Duodenal mucosa (tissue), 2 donors: ENCODE measurements around the gene CRABP1.

ENCODE experiments used
- H3K27ac ChIP-seq: one replicate; pipeline ENCODE4 v1.7.0; 2013; ENCODE audit warnings: low read depth, low read length
- H3K27me3 ChIP-seq, 2 donors: one replicate each; pipeline ENCODE4 v1.7.0; 2013; ENCODE audit warnings: low read length in 2 of 2, control low read depth in 1 of 2; ENCODE audit not compliant: insufficient read depth in 2 of 2, control insufficient read depth in 1 of 2
- H3K36me3 ChIP-seq, 2 donors: one replicate each; pipeline ENCODE4 v1.7.0; 2013; ENCODE audit warnings: low read length in 2 of 2, control low read depth in 1 of 2; ENCODE audit not compliant: insufficient read depth in 2 of 2, control insufficient read depth in 1 of 2
- H3K4me1 ChIP-seq, 2 donors: one replicate each; pipeline ENCODE4 v1.7.0; 2013; ENCODE audit warnings: low read length in 2 of 2, control low read depth in 1 of 2; ENCODE audit not compliant: insufficient read depth in 2 of 2, control insufficient read depth in 1 of 2
- H3K4me3 ChIP-seq, 2 donors: one replicate each; pipeline ENCODE4 v1.7.0; 2013; ENCODE audit warnings: low read length in 2 of 2, low read depth in 1 of 2
- H3K9ac ChIP-seq, 2 donors: one replicate each; pipeline ENCODE4 v1.7.0; 2013; ENCODE audit warnings: low read length in 2 of 2, low read depth in 1 of 2
- H3K9me3 ChIP-seq, 2 donors: one replicate each; pipeline ENCODE4 v1.7.0; 2013; ENCODE audit warnings: low read length in 2 of 2, control low read depth in 1 of 2; ENCODE audit not compliant: control insufficient read depth in 1 of 2

Gene CRABP1

DNA sequence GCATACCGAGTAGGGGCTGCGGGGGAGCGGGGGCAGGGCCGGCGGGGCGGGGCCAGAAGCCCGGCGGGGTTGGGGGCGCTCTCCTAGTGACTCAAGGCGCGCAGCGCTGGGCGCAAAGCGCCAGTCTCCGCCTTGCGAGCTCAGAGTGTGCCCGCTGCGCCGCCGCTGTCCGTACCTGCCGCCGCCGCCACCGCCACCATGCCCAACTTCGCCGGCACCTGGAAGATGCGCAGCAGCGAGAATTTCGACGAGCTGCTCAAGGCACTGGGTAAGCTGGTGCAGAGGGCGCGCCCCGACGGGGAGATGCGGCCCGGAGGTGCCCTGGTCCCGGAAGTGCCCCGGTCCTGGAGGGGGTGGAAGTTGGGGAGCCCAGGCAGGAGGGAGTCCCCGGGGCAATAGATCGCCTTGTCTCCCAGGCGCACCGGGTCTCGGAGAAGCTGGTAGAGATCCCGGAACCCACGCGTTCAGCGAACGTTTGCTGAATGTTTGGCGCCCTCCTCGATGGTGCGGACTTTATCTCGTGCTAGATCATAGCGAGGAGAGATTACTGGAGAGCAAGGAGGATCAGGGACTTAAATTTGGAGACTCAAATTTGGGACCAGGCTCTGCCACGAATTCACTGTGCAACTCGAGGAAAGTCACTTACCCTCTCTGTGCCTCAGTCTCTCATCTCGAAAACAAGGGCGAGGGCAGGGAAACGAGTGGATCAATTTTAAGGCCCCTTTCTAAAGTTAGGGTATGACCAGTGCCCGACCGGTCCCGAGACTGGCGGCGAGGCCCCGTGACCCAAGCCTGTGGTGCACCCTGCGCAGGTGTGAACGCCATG is at the start of gene CRABP1:
Gene CRABP1, plus strand, starts transcription at position 123 of the 826 bp plus-strand sequence. Its CDS starts 76 bp downstream, at position 199.
- Histone ChIP-seq H3K27ac (no peak within 1 kb of the TSS), H3K4me1 (peaks cover 7 to 11% of the 10 kb centered on the region in 2 donors), H3K4me3 (peak within 1 kb of the TSS in 1 of 2 donors; percentile 50), H3K36me3 (no peaks in the 10 kb centered on the region), H3K9ac (no peak within 1 kb of the TSS), H3K9me3 (no peaks in the 10 kb centered on the region), H3K27me3 (peaks cover 45 to 59% of the 10 kb centered on the region in 2 donors)

DNA sequence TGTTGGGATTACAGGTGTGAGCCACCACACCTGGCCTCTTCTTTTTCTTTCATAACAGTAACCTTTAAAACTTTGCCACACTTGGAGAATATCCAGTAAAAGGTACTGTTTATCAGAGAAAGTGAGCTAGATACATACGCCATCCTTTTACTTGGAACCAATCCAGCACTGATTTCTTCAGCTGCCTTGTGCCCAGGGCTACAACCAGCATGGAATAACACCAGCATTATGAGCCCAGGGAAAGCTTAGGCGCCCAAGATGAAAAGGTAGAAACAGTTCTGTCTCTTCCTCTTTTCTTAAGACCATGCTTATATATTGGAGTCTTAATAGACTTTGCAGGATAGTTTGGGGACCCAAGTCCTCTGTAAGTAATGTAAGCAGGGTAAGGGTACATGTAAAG is 49.1 kb upstream of the CRABP1 start:
- H3K4me1 ChIP-seq, result peaks cover 0 to 9% of the 10 kb centered on the region in 2 donors
- H3K36me3 ChIP-seq, result peaks cover 20 to 67% of the 10 kb centered on the region in 2 donors
- H3K9ac ChIP-seq, result no peak overlapping the region
- H3K4me3 ChIP-seq, result no peak overlapping the region
- no peaks in the 10 kb centered on the region for H3K27me3 ChIP-seq
- no peak overlapping the region for H3K27ac ChIP-seq
- H3K9me3 ChIP-seq, result no peaks in the 10 kb centered on the region

DNA sequence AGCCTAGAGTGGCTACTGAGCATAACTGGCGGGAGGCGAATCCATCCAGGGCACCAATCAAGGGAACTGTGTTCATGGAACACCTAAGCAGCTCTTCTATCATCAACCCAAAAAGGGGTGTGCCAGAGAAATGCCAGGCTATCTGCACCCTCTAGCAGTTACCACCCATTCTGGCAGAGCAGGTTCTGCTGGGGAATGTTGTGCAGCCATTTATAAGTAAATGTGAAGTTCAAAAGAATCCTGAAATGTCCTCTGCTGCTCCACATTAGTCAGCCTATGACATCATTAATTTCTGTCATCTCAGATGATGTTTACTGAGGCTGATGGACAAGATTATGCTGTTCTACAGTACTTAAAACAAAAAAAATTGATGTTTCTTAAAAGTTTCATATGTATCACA is 48.5 kb upstream of the CRABP1 start:
- peaks cover 0 to 9% of the 10 kb centered on the region in 2 donors for H3K4me1 ChIP-seq
- H3K27ac ChIP-seq, result no peak overlapping the region
- no peaks in the 10 kb centered on the region for H3K27me3 ChIP-seq
- H3K9me3 ChIP-seq, result no peaks in the 10 kb centered on the region
- no peak overlapping the region for H3K9ac ChIP-seq
- peaks cover 20 to 60% of the 10 kb centered on the region in 2 donors for H3K36me3 ChIP-seq
- no peak overlapping the region for H3K4me3 ChIP-seq

DNA sequence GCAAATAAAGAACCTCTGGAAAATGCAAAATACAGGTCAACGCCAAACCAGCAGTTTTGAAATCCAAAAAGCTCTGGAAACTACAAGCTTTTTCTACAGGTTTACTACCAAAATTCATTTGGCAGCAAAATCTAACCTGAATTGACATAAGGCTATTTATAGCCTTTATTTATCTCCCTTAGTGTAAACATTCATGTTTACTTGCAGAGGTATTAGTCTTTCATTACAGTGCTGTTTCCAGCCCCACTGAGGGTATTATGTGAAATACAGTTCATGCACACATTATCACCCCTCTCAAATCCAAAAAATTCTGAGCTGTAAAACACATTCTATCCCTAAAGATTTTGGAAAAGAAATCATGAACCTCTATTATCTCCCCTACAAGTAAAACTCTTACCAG is 47.9 kb upstream of the CRABP1 start:
- H3K9me3 ChIP-seq, result no peaks in the 10 kb centered on the region
- no peaks in the 10 kb centered on the region for H3K27me3 ChIP-seq
- H3K36me3 ChIP-seq, result peaks cover 17 to 57% of the 10 kb centered on the region in 2 donors
- no peak overlapping the region for H3K9ac ChIP-seq
- H3K4me1 ChIP-seq, result peaks cover 0 to 9% of the 10 kb centered on the region in 2 donors
- H3K27ac ChIP-seq, result no peak overlapping the region
- no peak overlapping the region for H3K4me3 ChIP-seq

DNA sequence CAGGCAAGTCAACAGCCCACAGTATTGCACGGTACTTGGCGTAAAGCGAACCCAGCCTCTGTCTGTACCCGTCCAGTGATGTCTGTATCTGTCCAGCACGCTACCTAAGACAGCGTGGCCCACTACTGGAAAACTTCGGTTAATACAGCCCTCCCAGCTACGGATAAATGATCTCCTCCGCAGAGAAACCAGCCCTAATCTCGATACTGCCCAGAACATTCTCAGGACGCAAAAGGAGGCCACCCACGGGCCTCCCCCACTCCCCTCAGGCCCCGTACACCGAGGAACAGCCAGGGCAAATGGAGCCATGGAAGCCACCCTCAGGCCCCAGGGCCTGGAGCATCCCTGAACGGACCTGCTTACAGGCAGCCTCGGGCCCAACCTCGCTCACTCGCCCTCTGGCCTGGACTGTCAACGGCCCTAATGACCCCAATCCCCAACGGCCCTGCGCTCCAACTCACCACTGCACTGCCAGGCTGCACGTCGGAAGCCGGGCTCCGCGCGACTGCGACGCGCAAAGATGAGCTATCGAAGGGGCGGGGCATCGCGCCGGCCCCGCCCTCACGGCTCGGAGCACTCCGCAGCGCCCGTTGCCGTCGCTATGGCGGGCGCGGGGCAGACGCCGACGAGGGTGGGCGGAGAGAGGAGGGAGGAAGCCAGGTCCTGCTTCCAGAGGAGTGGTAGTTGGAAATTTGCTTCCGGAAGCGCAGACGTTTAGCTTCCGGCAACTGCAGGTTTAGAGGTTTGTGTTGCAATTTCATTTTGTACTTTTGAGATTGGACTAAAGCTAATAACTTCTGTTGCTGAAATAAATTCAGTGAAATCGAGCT is 40.8 kb upstream of the CRABP1 start, which contains the start of gene SKIC8:
Gene SKIC8, minus strand, starts transcription at position 509 of the 830 bp plus-strand sequence. CDS start 3,923 bp downstream, outside the sequence.
- no peaks in the 10 kb centered on the region for H3K27me3 ChIP-seq
- H3K9ac ChIP-seq, result peak within 1 kb of the TSS; percentile 95 to 97
- H3K4me3 ChIP-seq, result peak within 1 kb of the TSS; percentile 99 to 100
- H3K4me1 ChIP-seq, result peaks cover 12 to 16% of the 10 kb centered on the region in 2 donors
- no peaks in the 10 kb centered on the region for H3K9me3 ChIP-seq
- peak within 1 kb of the TSS; percentile 68 for H3K27ac ChIP-seq
- peaks cover under 1 to 6% of the 10 kb centered on the region in 2 donors for H3K36me3 ChIP-seq

DNA sequence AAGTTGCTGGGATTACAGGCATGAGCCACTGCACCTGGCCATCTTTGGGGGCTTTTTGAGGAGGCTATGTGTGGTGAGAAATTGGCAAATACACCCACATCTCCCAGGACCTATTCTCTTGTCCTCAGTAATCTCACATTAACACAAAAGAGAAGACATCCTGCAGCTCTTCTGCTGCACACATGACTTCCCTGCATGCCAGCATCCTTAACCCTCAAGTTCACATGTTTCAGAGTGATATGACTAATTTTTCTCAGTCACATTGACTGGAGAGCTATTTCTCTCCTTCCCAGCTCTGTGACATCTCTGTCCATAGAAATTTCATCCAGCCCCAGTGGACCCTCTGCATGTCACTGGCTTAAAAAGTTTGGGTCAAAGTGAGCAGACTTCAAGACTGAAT is 38.8 kb upstream of the CRABP1 start:
- Histone ChIP-seq H3K27ac (no peak overlapping the region), H3K9me3 (no peaks in the 10 kb centered on the region), H3K27me3 (no peaks in the 10 kb centered on the region), H3K36me3 (no peaks in the 10 kb centered on the region), H3K9ac (no peak overlapping the region), H3K4me3 (no peak overlapping the region), H3K4me1 (peaks cover 22 to 26% of the 10 kb centered on the region in 2 donors)

DNA sequence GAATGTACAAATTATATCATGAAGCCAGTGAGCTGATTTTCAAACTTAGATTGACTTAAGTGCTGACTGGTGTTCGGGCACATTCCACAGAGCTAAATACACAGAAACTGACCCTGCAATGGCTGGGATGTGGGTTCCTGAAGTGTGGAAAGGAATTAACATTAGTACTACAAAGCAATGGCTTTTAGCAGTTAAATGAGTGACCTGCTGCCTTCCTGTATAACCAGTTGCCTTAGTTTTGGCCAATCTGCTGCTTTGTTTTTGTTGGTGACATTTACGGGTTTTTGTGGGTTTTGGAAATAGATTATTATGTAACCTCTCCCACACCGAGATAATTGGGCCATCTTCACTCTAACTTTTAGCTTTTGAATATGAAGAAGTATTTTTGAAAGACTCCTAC is 38.3 kb upstream of the CRABP1 start:
- no peaks in the 10 kb centered on the region for H3K9me3 ChIP-seq
- H3K36me3 ChIP-seq, result no peaks in the 10 kb centered on the region
- H3K27ac ChIP-seq, result no peak overlapping the region

DNA sequence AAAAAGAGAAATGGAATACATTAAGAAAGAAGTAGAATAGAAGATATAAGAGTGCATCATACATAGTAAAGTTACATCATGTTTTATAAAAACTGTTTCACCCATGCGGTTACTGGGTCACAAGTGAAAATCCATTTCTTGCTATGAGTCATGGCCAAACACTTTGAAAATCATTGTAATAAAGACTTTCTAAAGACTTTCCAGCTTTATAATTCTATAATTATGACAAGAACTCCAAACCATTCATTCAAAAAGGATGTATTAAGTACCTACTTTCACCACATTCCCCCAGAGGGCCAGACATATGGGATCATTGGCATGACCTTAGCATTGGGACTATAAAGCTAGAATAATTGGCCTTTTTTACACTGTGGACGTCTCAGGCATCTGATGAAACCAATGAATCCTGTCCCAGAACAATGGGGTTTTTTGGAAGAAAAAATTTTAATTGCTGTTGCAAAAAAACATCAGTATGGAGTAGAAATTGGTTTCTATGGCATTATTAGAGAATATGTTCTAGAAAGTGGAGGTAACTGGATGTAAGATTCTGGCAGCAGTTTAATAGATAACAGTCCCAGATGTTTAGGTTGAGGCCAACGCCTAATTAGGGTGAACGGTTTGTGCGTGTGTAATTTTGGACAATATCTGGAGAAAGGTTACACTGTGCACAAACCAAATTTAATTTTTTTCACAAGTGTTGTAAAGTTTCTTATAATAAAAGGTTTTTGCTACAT is 37.4 kb upstream of the CRABP1 start:
- Histone ChIP-seq H3K36me3 (no peaks in the 10 kb centered on the region), H3K27ac (no peak overlapping the region), H3K4me1 (peaks cover 25 to 26% of the 10 kb centered on the region in 2 donors), H3K4me3 (no peak overlapping the region), H3K9ac (no peak overlapping the region), H3K9me3 (no peaks in the 10 kb centered on the region), H3K27me3 (no peaks in the 10 kb centered on the region)

More for the DNA sequence above, 38.3 kb upstream of the CRABP1 start:
- H3K4me1 ChIP-seq, result peaks cover 25 to 26% of the 10 kb centered on the region in 2 donors
- H3K4me3 ChIP-seq, result no peak overlapping the region
- H3K27me3 ChIP-seq, result no peaks in the 10 kb centered on the region
- H3K9ac ChIP-seq, result no peak overlapping the region

DNA sequence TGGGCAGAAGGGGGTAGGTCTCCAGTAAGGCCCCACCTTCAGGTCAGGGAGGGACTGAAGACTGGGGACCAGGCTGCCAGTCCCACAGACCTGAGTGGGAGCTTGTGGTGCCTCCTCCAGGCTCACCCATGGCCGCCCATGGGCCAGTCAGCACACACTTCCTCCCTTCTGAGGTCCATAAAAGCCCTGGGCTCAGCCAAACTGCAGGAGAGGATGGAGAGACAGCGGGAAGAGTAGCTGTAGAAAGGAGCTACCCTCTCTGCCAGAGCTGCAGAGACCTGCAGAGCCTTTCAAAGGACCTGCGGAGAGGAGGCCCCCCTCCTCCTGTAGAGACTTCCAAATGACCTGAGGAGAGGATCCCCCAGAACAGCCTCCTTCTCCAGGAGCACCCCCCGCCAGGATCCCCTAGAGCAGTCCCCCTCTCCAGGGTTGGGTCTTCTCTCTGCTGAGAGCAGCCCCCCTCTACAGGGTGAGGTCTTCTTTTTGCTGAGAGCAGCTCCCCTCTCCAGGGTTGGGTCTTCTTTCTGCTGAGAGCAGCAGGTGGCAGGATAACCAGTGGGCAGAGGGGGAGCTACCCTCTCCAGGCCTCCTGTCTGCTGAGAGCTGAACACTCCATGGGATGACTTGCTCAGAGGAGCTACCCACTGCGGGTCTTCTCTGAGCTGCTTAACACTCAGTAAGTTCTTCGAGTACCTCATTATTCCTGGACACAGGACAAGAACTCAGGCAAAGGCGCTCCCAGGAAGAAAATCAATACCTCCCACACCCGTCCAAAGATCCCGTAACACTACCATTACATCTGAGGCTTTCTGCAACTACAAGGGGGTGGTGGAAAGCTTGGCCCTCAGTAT is 35.7 kb upstream of the CRABP1 start:
- H3K9me3 ChIP-seq, result no peaks in the 10 kb centered on the region
- H3K27me3 ChIP-seq, result peaks cover 0 to 5% of the 10 kb centered on the region in 2 donors
- peaks cover 20 to 26% of the 10 kb centered on the region in 2 donors for H3K4me1 ChIP-seq
- peak overlapping the region in 1 of 2 donors; percentile 36 for H3K4me3 ChIP-seq
- H3K9ac ChIP-seq, result no peak overlapping the region
- H3K27ac ChIP-seq, result no peak overlapping the region
- no peaks in the 10 kb centered on the region for H3K36me3 ChIP-seq
